Measurements from ENCODE around the gene TENT5D.
"Not testable (repeated sequence)": the region's sequence is repeated elsewhere in the genome, so short reads cannot be mapped to it uniquely, and the experiment has no call there.

The TENT5D gene

DNA sequence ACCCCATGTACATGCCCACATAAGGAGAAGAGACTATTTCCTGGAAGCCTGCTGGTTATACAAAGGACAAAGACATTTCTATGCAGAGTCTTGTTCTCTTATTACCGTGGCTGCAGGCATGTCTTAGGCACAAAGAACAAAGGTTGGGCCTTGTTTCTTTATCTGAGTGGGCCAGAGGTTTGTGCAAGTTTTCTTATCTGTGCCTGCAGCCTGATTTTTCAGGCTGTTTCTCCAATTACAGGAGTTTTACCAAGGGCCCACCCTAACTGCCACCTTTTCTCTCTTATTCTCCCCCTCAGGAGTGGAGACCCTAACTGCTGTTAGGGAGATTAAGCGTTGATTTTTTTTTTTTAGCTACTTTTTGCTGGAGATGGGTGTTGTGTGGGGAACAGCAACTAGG, 3.5 kb downstream of the TENT5D start:
- Histone ChIP-seq H3K4me3 (ENCODE audit: low read depth, low read length) (no peak overlapping the region), H3K4me1 (no peaks in the 10 kb centered on the region), H3K4me2 (ENCODE audit: low read length) (no peak overlapping the region), H3K79me2 (no peaks in the 10 kb centered on the region), H3K9ac (no peak overlapping the region), H3K9me3 (ENCODE audit: control insufficient read depth, low read length) (no peaks in the 10 kb centered on the region), H3K36me3 (ENCODE audit: control insufficient read depth, insufficient read depth, low read length) (no peaks in the 10 kb centered on the region), H3K27ac (no peak overlapping the region), H3K27me3 (ENCODE audit: control insufficient read depth, insufficient read depth, low read length) (no peaks in the 10 kb centered on the region), H2AFZ (no peak overlapping the region)
- no peak for TF ChIP-seq CTCF (IDR thresholded peaks at IDR 0.05)

DNA sequence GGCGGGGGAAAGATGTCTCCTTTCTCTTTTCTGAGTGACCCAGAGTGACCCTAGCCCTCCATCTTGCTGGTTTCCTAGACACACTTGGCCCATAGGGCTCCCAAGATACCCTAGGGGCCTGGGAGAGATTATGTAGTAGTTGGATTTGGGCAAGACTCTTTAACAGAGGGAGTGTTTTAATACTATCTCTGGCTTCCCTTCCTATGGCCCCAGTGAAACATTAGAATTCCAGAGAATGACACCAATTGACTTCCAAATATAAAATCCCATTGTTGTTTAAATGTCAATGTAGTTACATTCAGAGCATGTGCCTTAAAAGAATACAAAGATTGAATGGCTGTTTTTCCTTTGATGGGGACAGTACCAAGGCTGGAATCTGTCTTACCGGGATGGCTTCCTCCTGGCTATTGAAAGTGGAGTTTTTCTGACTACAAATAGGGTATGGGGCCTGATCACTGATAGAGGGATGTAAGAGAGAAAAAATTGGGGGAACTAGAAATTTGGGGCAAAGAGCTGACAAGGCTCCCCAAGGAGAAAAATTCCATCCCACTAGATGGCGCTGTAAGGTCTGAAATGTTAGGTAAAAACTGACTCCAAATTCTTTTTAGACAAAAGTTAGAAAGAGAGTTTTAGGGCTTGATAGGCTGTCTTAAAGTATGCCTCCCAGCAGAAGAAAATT, 10.7 kb downstream of the TENT5D start:
- H3K9me3 ChIP-seq (ENCODE audit: control insufficient read depth, low read length), result no peaks in the 10 kb centered on the region
- H3K36me3 ChIP-seq (ENCODE audit: control insufficient read depth, insufficient read depth, low read length), result no peaks in the 10 kb centered on the region
- H3K4me2 ChIP-seq (ENCODE audit: low read length), result no peak overlapping the region
- no peak overlapping the region for H3K27ac ChIP-seq
- no peaks in the 10 kb centered on the region for H3K4me1 ChIP-seq
- no peak overlapping the region for H2AFZ ChIP-seq
- TF ChIP-seq CTCF (IDR thresholded peaks at IDR 0.05), result no peak
- H3K9ac ChIP-seq, result no peak overlapping the region
- no peaks in the 10 kb centered on the region for H3K27me3 ChIP-seq (ENCODE audit: control insufficient read depth, insufficient read depth, low read length)
- no peaks in the 10 kb centered on the region for H3K79me2 ChIP-seq
- H3K4me3 ChIP-seq (ENCODE audit: low read depth, low read length), result no peak overlapping the region

DNA sequence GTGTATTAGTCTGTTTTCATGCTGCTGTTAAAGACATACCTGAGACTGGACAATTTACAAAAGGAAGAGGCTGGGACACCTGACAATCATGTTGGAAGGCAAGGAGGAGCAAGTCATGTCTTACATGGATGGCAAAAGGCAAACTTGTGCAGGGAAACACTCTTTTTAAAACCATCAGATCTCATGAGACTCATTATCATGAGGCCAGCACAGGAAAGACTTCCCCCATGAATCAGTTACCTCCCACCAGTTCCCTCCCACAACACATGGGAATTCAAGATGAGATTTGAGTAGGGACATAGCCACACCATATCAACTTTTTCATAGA, 11.2 kb downstream of the TENT5D start:
- no peaks in the 10 kb centered on the region for H3K36me3 ChIP-seq (ENCODE audit: control insufficient read depth, insufficient read depth, low read length)
- no peak overlapping the region for H3K27ac ChIP-seq
- no peaks in the 10 kb centered on the region for H3K4me1 ChIP-seq
- no peak overlapping the region for H3K4me3 ChIP-seq (ENCODE audit: low read depth, low read length)
- no peaks in the 10 kb centered on the region for H3K9me3 ChIP-seq (ENCODE audit: control insufficient read depth, low read length)
- no peak for TF ChIP-seq CTCF (IDR thresholded peaks at IDR 0.05)
- H3K9ac ChIP-seq, result no peak overlapping the region
- no peaks in the 10 kb centered on the region for H3K27me3 ChIP-seq (ENCODE audit: control insufficient read depth, insufficient read depth, low read length)
- no peak overlapping the region for H2AFZ ChIP-seq
- no peak overlapping the region for H3K4me2 ChIP-seq (ENCODE audit: low read length)
- H3K79me2 ChIP-seq, result no peaks in the 10 kb centered on the region

- H3K27ac ChIP-seq, result no peak overlapping the region
- no peaks in the 10 kb centered on the region for H3K4me1 ChIP-seq
- H3K79me2 ChIP-seq, result no peaks in the 10 kb centered on the region
- no peak overlapping the region for H2AFZ ChIP-seq
- H3K4me3 ChIP-seq (ENCODE audit: low read depth, low read length), result no peak overlapping the region
- no peak overlapping the region for H3K9ac ChIP-seq
- TF ChIP-seq CTCF (IDR thresholded peaks at IDR 0.05), result no peak
- H3K27me3 ChIP-seq (ENCODE audit: control insufficient read depth, insufficient read depth, low read length), result no peaks in the 10 kb centered on the region
- H3K9me3 ChIP-seq (ENCODE audit: control insufficient read depth, low read length), result no peaks in the 10 kb centered on the region
- H3K4me2 ChIP-seq (ENCODE audit: low read length), result no peak overlapping the region
- no peaks in the 10 kb centered on the region for H3K36me3 ChIP-seq (ENCODE audit: control insufficient read depth, insufficient read depth, low read length)
These were observed 12.2 kb downstream of the TENT5D start for GRCh38 chrX:80432441-80432840.

GRCh38 chrX:80432863-80433262, 12.6 kb downstream of the TENT5D start:
- Histone ChIP-seq H3K4me1 (no peaks in the 10 kb centered on the region), H3K36me3 (ENCODE audit: control insufficient read depth, insufficient read depth, low read length) (no peaks in the 10 kb centered on the region), H3K9me3 (ENCODE audit: control insufficient read depth, low read length) (no peaks in the 10 kb centered on the region)

GRCh38 chrX:80468166-80468565, 47.9 kb downstream of the TENT5D start:
- not testable (repeated sequence) for H3K36me3 ChIP-seq (ENCODE audit: control insufficient read depth, insufficient read depth, low read length); H3K79me2 ChIP-seq; H3K4me1 ChIP-seq

More at GRCh38 chrX:80432863-80433262, 12.6 kb downstream of the TENT5D start:
- H3K4me2 ChIP-seq (ENCODE audit: low read length), result no peak overlapping the region
- no peak overlapping the region for H2AFZ ChIP-seq
- no peak overlapping the region for H3K27ac ChIP-seq
- TF ChIP-seq CTCF (IDR thresholded peaks at IDR 0.05), result no peak
- no peaks in the 10 kb centered on the region for H3K27me3 ChIP-seq (ENCODE audit: control insufficient read depth, insufficient read depth, low read length)
- no peaks in the 10 kb centered on the region for H3K79me2 ChIP-seq
- H3K9ac ChIP-seq, result no peak overlapping the region
- no peak overlapping the region for H3K4me3 ChIP-seq (ENCODE audit: low read depth, low read length)

More at GRCh38 chrX:80468166-80468565, 47.9 kb downstream of the TENT5D start:
- H3K27ac ChIP-seq; H3K27me3 ChIP-seq (ENCODE audit: control insufficient read depth, insufficient read depth, low read length); H3K4me3 ChIP-seq (ENCODE audit: low read depth, low read length); H2AFZ ChIP-seq; H3K9ac ChIP-seq; H3K9me3 ChIP-seq (ENCODE audit: control insufficient read depth, low read length); H3K4me2 ChIP-seq (ENCODE audit: low read length): not testable (repeated sequence)

Measured in parathyroid adenoma (tissue), 2 donors.